Aorta (tissue), 5 donors: ENCODE measurements around the gene TRIM61. TPM values are rescaled to one million over a fixed set of nuclear protein-coding genes. Genes with fewer than 3 reads are reported as not detected.
"Not testable (repeated sequence)": the region's sequence is repeated elsewhere in the genome, so short reads cannot be mapped to it uniquely, and the experiment has no call there.

Experiments used
- ATAC-seq: fragments of 200-7000 bp; cut with Tn5 transposase; one replicate; pipeline ENCODE4 v1.9.1; 2022; ENCODE audit warnings: moderate library complexity; ENCODE audit not compliant: low FRiP score
- DNase-seq, 2 donors: peaks; one replicate each; pipeline ENCODE4 v3.0.0-alpha.2; 2020
- H3K27ac ChIP-seq, 2 donors: one replicate each; pipeline ENCODE4 v1.5.1; 2013; ENCODE audit warnings: low read length in 2 of 2, mild to moderate bottlenecking in 2 of 2, moderate library complexity in 2 of 2, control low read depth in 1 of 2, inconsistent platforms in 1 of 2, low read depth in 1 of 2
- H3K27me3 ChIP-seq, 2 donors: one replicate each; pipeline ENCODE4 v1.6.1; 2013; ENCODE audit warnings: control low read depth in 1 of 2, low read length in 1 of 2, mild to moderate bottlenecking in 1 of 2, moderate library complexity in 1 of 2; ENCODE audit not compliant: insufficient read depth in 2 of 2, control insufficient read depth in 1 of 2
- H3K36me3 ChIP-seq, 2 donors: one replicate each; pipeline ENCODE4 v1.6.1; 2013; ENCODE audit warnings: control low read depth in 1 of 2, low read length in 1 of 2, mild to moderate bottlenecking in 1 of 2; ENCODE audit not compliant: insufficient read depth in 2 of 2, control insufficient read depth in 1 of 2
- H3K4me1 ChIP-seq, 2 donors: one replicate each; pipeline ENCODE4 v1.6.1; 2013; ENCODE audit warnings: low read length in 2 of 2, control low read depth in 1 of 2, mild to moderate bottlenecking in 1 of 2, moderate library complexity in 1 of 2; ENCODE audit not compliant: insufficient read depth in 2 of 2, control insufficient read depth in 1 of 2
- H3K4me3 ChIP-seq, 2 donors: one replicate each; pipeline ENCODE4 v1.5.1; 2013; ENCODE audit warnings: low read length in 2 of 2, control low read depth in 1 of 2, mild to moderate bottlenecking in 1 of 2
- H3K9me3 ChIP-seq: one replicate; pipeline ENCODE4 v1.6.1; 2013; ENCODE audit warnings: mild to moderate bottlenecking, low read length; ENCODE audit not compliant: control insufficient read depth
- WGBS, 2 donors: extraction: QIAGEN DNeasy Blood & Tissue Kit; methylation state at CpG; one replicate each; pipeline ENCODE4 v1.1.7; 2013; 5-methylcytosine and 5-hydroxymethylcytosine counted together
- intact Hi-C, 2 donors: fragments of 100-400 bp; cut with DNase I; formaldehyde crosslinking; loops; one replicate each; pipeline versions ENCODE4 v1.14.2 to v1.15.0; 2022
- polyA plus RNA-seq, 2 donors: library from polyadenylated mRNA; stranded (reverse); fragments of 200-250 nt; gene quantifications; one replicate each; pipeline ENCODE4 v1.2.3, GENCODE V29; 2013
- total RNA-seq, 2 donors: library from RNA; stranded (reverse); fragmentation: NEBNext Ultra II Directional; extraction: Animal tissue kit (Norgen Biotek cat#: 25700); gene quantifications; one replicate each; pipeline ENCODE4 v1.2.1, GENCODE V29; 2021
- donor health status: healthy with polysubstance abuse.
- donor health status: Bipolar disorder and iron deficiency.
- donor health status: DM: no; HTN: no; CAD: no.
- donor health status: DM: no; HTN: no; CAD: no.
- donor health status: DM: yes; HTN: yes; CAD: no.

Gene TRIM61
- total and polyA plus RNA-seq, 4 donors: 0.50 to 0.94 (median 0.69) TPM

GRCh38 chr4:164933244-164933643 lies 44.2 kb downstream of the TRIM61 start:
- 91 to 96% methylated on average over 10 to 11 of the region's 11 CpGs for WGBS, 2 donors
- Histone ChIP-seq H3K27me3 (no peaks in the 10 kb centered on the region), H3K9me3 (no peaks in the 10 kb centered on the region), H3K36me3 (no peaks in the 10 kb centered on the region), H3K27ac (no peak overlapping the region), H3K4me1 (no peaks in the 10 kb centered on the region), H3K4me3 (no peak overlapping the region)
- ATAC-seq: no peak
- intact Hi-C loops: no loop called here
- no peak for DNase-seq

DNA sequence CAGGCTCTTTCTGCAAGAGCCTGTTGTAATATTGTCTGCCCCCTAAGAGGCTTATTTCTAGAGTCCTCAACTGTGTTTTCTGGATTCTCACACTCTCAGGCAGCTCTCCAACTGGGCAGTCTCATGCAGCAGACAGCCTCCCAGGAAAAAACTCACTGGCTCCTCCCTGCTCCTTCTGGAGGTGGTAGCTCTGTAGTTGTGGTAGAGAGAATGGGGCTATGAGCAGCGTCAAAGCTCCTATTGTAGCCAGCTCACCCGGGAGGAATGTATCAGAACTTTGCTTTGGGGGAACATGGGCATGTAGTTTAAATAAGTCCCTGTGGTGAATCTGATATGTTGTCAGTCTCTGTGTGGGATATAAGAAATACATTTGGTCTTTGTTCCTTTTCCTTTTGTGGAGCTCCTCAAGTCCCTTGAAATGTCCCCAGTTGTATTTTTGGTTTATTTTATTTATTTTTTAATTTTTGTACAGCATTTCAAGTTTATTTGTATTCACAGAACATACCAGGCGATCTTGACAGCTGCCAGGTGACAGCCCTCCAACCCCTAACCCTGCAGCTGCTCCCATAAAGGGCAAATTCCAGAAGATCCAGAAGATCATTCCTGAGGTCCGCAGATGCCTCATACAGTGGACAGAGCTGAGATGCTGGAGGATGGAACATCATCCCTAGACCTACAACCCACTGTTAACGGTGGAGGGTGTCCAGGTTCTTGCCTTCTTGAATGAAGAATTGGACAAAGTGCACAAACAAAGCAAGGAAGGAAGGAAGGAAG lies 45.7 kb downstream of the TRIM61 start:
- Histone ChIP-seq H3K9me3 (no peaks in the 10 kb centered on the region), H3K36me3 (no peaks in the 10 kb centered on the region), H3K4me3 (no peak overlapping the region), H3K27me3 (no peaks in the 10 kb centered on the region), H3K4me1 (no peaks in the 10 kb centered on the region), H3K27ac (no peak overlapping the region)
- intact Hi-C loops: no loop called here
- no peak for DNase-seq
- WGBS, 2 donors: 80 to 84% methylated on average over 5 of the region's 5 CpGs
- no peak for ATAC-seq

DNA sequence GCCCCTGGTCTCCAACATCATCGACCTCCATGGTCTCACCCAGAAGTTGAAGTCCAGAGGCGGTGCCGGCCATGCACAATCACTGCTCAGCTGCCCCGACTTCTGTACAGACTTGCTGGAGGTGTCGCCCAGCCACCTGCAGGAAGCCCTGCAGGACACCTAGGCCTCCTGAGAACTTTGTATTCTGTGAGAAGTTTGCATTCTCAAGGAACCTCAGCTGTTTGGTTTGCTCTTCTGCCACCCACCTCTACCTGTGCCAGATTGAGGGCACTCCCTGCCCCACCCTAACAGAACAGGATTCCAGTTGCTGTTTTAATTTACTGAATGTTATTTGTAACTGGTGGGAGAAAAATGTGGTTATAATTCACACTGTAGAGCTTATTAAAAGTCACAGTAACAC lies 46.8 kb downstream of the TRIM61 start:
- Histone ChIP-seq H3K9me3 (no peaks in the 10 kb centered on the region), H3K27ac (no peak overlapping the region), H3K36me3 (no peaks in the 10 kb centered on the region), H3K4me3 (no peak overlapping the region), H3K27me3 (no peaks in the 10 kb centered on the region), H3K4me1 (no peaks in the 10 kb centered on the region)
- 92 to 96% methylated on average over 5 of the region's 5 CpGs for WGBS, 2 donors
- ATAC-seq: no peak
- no peak for DNase-seq
- intact Hi-C loops: no loop called here

DNA sequence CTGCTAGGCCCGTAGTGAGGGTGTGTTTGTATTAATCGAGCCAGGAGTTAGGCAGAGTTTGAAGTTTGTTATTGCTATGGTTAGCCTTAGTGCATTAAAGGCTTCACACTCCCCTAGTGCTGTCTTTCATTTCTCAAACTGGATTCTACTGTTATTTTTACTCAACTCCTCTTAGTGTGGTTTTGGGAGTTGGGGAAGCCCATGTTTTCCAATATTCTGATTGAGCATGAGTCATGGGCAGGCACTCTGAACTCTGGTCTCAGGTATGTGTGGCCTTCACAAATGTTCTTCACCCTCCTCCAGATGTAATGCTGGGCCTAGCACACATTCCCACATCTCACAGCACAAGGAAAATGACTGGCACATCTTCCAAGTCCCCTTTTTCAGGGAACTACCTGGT lies 50.4 kb downstream of the TRIM61 start:
- ATAC-seq, H3K9me3 ChIP-seq: not testable (repeated sequence)

GRCh38 chr4:164926301-164926700 lies 51.2 kb downstream of the TRIM61 start:
- WGBS, 2 donors: 4 to 8% methylated on average over 2 of the region's 2 CpGs
- DNase-seq (no peak), ATAC-seq (no peak)
- Histone ChIP-seq H3K9me3 (peaks cover 2% of the 10 kb centered on the region), H3K27me3 (no peaks in the 10 kb centered on the region), H3K36me3 (no peaks in the 10 kb centered on the region), H3K4me3 (no peak overlapping the region), H3K27ac (no peak overlapping the region), H3K4me1 (no peaks in the 10 kb centered on the region)
- intact Hi-C loops: no loop called here

More for the DNA sequence above, 50.4 kb downstream of the TRIM61 start:
- H3K27me3 ChIP-seq, H3K36me3 ChIP-seq, intact Hi-C loops, H3K27ac ChIP-seq, H3K4me1 ChIP-seq, DNase-seq, H3K4me3 ChIP-seq: not testable (repeated sequence)
- WGBS, 2 donors: 75 to 81% methylated on average over 2 of the region's 2 CpGs

DNA sequence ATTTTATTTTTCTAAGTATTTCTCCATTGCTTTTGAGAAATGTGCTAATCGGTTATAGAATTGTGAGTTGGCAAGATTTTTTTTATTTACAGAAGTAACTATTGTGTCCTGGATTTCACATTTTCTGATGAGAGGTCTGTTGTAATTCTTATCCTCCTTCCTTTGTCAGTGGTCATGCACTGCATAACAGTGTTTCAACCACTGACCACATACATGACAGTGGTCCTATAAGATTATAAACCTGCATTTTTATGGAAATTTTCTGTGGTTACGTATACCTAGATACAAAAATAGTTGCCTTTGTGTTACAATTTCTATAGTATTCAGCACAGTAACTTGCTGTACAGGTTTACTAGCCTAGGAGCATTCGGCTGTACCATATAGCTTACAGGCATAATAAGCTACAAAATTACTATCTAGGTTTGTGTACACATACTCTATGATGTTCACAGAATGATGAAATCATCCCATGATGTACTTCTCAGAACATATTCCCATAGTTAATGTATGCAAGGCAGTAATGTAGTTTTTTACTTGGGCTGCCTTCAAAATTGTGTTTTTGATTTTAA lies 52.7 kb downstream of the TRIM61 start:
- Histone ChIP-seq H3K4me1 (no peaks in the 10 kb centered on the region), H3K4me3 (no peak overlapping the region), H3K27ac (no peak overlapping the region), H3K36me3 (no peaks in the 10 kb centered on the region), H3K9me3 (peaks cover 2% of the 10 kb centered on the region), H3K27me3 (no peaks in the 10 kb centered on the region)
- ATAC-seq: no peak
- 83 to 89% methylated on average over 3 of the region's 3 CpGs for WGBS, 2 donors
- intact Hi-C loops: no loop called here
- DNase-seq: no peak

- ATAC-seq (no peak), DNase-seq (no peak)
- no peak overlapping the region for H3K27ac ChIP-seq
- H3K36me3 ChIP-seq: no peaks in the 10 kb centered on the region
- 58 to 69% methylated on average over 3 of the region's 3 CpGs for WGBS, 2 donors
- no peak overlapping the region for H3K4me3 ChIP-seq
- intact Hi-C loops: no loop called here
- H3K27me3 ChIP-seq: no peaks in the 10 kb centered on the region
- no peaks in the 10 kb centered on the region for H3K4me1 ChIP-seq
- H3K9me3 ChIP-seq: peaks cover 2% of the 10 kb centered on the region
Observed at GRCh38 chr4:164918956-164919355, 58.5 kb downstream of the TRIM61 start.
